Embryonic facial prominence (tissue), 1 donor: ENCODE results near the gene PROM1.

ENCODE experiments used
- DNase-seq: peaks from one replicate; pipeline ENCODE4 v3.0.0-alpha.2; 2016; ENCODE audit errors: extremely low spot score

The PROM1 gene

DNA sequence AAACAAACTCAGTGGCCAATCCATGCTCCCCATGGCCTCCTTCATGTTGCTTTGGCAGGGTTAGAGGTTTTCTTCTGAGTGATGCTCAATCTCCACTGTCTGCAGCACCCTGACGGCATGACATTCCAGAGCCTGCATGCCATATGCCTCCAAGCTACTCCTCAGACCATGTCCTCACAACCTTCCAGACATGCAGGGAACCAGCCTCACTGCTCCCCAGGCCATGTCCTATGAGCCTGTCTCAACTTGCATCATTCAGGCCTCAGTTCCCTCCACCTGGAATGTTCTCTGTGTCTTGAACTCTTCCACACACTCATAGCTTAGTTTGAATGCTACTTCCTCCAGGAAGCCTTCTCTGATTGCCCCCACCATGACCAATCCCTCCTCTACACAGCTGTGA is 18.8 kb downstream of the PROM1 start:
- no peak for DNase-seq

DNA sequence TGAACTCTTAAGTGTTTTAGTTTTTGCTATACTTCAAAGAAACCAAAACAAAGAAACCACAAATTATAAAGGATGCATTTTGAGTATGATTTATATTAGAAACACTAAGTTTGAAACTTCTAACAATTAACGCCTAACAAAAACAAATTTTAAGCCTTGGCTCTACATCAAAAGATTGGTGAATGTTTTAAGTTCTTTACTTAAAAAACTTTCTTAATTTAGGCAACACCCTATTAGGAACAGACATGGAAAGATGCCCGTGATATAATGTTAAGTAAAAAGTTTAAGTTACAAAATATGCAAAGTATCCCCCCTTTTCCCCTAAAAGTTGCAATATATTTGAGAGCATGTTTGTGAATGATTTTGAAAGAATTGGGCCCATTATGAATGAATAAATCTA is 21.2 kb downstream of the PROM1 start:
- no peak for DNase-seq

DNA sequence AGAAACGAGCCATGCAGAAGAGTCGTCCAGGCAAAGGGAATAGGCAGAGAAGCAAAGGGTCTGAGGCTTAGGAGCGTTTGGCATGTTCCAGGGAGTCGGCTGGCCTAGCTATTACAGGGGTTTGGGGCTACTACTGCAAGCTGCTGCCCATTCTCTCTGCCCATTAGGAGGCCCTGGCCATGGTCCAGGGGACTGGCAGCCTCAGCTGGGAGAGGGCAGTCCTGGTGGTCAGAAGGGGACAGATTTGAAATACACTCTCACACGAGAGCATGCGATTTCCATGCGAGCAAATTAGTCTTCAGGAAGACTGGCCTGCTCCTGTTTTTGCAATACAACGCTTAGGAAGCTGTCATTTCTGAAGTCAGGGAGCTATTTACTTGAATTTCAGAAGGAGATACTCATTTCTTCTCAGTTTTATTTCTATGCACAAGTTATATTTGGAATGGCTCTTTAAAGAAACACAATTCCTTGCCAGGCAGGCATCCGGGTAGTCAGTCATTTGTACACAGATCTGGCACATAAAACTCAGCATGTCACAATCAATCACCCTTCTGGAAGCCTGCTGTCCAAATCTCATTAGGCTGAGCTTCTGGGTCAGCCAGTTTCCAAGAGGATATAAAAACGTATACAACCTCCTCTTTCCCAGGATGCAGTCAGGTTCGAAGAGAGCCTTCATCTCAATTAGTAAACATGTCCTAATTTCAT is 27.0 kb downstream of the PROM1 start:
- no peak for DNase-seq

DNA sequence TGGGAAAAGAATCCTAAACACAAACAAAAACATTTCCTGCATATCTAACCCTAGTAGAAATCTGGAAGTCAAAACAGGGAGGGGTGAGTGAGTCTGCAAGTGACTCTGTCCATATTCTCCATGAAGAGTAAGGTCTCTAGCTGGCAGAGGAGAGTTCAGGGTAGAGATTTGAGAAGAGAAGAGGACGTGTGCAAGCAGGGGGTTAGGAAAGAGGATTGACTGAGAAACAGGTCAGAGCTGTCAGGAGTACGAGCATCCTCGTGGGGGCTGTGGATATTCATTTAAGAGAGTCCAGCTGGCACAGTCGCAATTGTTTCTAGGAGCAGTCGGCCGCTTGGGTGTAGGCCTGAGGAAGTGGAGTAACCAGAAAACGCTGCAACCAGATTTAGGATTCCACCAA is 27.9 kb downstream of the PROM1 start:
- DNase-seq = no peak

DNA sequence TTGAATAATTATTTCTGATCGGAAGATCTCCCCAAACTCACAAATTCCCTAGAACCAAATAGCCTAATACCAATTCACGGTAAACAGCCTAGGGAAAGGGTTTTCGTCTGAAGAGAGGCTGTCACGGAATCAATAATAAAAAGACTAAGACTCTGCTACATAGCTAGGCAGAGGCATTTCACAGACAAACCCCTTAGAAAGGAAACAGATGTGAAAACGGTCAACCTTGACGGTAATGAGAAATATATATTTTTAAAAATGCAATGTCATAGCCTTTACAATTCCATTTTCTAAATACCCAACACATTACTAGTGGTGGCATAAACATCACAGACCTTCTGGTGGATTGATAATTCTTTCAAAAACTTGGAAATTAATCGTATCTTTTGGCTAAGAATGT is 28.4 kb downstream of the PROM1 start:
- no peak for DNase-seq

DNA sequence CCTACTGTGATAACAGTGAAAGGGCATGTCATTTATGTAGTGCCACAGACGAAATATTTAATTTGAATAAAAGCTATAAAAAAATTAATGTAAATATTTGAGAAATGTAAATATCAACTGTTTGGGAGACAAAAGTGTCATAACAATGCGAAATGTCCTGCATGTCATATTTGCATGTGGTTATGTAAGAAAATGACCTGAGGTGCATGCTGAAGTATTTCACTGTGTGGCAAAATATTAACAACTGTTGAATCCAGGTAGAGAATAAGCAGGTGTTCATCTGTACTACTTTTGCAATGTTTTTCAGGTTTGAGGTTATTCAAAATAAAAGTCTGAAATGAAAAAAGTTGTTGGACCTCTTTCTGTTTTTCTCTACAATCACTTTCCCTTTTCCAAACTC is 30.9 kb downstream of the PROM1 start:
- DNase-seq = no peak

DNA sequence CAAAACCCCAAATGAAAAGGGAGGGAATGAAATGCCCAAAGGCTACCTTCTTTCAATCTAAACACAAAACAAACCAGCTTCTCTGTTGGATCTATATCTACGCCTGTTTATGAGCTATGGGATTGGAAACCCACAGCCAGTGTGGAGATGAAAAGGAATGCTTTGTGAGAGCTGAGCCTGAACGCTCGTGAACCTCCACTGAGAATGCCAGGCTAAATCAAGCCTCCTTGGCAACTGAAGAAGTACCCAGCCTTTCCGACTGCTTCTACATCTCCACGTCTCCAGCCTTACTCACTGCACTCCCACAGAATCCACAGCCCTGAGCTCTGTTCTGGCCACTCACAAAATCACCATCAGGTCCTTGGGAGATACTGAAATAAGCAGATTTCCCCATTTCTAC is 31.8 kb downstream of the PROM1 start:
- DNase-seq = no peak

DNA sequence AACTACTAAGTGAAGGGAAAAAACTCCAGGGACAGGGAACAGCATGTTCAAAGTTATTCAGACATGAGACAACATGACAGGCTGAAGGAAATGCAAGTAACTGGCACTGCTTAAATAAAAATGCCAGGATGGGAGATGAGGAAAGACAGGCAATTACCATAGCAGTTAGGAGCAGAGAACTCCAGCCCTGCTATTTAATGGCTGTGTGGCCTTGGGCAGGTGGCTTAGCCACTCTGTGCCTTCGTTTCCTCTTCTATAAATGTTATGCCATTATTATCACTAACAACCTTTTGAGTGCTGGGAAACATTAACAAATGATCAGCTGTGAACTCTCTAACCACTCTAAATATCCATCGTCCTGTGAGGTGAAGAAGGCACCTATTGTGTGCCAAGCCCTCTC is 32.7 kb downstream of the PROM1 start:
- DNase-seq = no peak

DNA sequence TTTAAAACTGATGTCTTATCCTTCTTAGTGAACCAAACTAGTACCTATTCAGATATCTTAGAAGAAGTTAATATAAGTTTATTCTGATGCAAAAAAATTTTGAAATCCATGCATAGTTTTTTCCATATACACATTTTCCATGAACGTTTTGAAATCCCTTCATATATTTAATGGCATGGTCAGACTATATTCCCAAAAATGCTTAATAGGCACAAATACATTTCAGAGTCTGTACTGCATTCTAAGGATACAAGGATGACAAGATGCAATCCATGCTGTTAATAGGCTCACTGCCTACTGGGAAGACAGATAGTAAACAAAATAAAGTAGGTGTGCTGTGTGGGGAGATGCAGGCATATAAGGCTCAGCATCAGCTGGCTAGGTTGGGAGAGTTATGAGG is 33.2 kb downstream of the PROM1 start:
- no peak for DNase-seq

DNA sequence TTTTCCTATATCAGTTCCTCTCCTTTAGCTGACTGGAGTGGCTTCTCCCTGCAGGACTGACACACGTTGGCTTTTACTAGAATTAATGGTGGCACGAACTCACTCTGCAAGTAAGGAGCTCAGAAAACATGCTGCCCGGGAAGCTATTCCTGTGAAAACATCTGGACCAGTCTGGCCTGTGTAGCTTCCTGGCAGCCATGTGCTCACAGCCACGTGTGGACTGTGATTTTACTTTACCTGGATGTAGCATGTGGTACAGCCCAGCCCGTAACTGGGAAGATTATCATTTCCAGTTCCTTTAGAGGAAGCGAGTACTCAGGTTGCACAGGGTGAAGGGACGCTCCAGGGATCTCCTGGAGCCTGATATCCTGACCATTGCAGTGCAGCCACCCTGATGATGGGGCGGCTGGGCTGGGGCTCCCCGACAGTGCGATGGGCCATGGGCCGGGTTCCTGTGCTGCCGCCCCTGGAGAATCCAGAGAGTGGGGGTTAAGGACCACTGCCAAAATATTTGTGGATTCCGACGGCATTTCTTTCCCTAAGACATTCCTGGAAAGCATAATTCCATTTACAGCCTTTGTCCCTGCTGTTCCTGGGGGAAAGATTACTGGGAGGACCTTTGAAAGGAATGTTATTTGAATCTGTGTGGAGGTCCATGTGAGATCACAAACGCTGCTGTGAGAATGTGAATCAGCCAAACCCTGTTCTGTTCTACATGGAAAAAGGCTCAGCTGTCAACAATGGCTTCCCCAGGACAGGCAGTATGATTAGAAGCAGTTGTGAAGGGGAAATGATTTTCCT is 35.0 kb downstream of the PROM1 start:
- DNase-seq = no peak

DNA sequence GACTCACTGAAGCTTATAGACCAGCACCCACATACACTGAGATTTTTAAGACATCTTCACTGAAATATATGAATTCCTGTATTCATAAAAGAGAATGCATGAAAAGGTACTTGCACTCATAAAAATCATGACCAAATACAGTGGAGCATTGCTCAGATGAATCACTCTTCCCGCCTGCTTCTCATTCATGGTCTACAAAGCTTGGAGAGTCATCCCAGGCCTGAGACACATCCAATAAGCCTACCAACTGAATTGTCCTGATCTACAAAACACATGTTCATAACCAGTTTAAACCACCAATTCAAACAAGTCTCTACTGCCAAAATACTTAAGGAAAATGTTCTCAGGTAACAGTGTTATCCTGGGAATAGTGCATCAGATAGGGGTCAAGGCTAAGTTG is 38.1 kb downstream of the PROM1 start:
- DNase-seq = no peak

DNA sequence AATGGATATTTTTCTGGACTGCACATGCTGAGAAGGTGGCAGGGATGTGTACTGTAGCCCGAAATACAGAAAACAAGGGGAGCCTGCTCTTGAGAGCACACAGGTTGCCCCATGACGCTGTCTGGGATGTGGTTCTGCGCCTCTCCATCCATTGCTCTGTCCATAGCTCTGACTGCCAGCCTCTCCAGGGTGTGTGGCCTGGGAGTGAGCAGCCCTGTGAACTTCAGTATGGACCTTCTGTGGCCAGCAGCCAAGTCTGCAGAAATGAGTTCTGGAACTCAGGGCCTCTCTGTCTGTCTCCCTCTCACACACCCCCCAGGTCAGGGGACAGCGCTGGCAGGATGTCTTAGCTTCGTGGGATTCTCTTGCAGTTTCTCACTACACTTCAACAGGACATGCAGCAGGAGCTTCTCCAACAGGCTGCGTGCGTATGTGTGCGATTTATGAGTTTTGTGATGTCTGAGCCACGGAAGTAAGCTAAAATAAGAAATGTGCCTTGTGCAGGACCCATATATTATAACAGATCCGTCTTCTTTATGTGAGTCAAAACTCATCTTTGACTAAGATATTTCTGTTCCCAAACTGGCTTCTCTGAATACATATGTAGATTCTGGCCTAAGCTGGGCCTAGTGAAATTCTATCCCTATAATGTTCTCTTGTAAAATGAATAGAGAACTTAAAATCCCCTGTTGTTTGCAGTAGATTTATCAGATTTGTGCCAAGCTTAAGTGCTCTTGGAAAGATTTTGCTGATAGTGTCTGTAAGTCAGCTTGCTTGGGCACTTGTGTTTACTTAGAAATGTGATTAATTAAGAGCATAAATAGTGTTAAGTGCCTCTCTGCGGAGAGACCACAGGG is 40.0 kb downstream of the PROM1 start:
- DNase-seq = no peak

DNA sequence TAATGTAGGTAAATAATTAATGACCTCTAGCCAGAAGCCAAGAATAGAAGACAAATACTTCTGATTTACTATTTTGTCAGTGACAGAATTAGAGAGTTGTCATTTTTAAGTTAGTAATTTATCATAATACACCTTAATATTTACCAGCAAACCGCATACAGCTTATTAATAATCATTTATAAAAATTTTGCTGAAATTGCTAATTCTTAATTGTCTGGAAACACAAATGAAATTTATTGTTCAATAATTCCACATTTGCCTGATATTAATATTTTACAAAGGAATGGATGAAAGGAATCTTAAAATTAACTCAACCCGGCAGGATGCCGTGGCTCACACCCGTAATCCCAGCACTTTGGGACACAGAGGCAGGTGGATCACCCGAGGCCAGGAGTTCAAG is 44.7 kb downstream of the PROM1 start:
- DNase-seq = no peak

DNA sequence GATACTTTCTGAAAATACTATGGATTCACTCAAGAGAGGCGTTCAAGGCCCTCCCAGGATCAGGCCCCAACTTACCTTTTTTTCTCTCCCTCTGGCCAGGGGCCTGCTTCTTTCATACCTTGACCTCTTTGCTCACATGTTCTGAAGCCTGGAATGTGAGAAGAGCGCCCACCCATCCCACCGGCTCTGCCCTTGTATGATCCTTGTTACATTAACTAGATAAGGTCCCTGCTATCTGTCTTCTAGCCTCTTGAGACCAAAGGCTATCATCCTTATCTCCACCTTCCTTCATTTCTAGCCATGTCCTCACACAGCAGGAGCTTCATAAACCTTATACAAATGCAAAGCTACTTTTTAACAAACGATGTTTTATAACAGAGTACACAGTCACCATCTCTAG is 45.9 kb downstream of the PROM1 start:
- no peak for DNase-seq

DNA sequence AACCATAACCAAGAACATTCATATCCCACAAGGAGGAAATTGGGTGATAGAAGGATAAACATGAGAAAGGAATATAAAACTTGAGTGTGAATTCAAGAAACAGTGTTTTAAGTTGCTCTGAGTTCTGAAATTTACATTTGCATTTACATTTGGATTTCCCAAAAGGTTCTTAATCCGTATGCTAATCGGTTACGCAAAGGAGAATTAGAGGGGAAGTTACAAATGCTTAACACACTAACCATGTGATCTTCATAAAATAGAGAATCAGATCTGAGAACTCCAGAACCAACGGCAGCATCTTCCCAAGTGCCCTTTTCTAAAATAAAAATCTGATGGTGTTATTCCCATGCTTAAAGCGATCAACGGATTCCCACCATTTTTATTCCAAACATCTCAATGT is 48.0 kb downstream of the PROM1 start:
- no peak for DNase-seq

DNA sequence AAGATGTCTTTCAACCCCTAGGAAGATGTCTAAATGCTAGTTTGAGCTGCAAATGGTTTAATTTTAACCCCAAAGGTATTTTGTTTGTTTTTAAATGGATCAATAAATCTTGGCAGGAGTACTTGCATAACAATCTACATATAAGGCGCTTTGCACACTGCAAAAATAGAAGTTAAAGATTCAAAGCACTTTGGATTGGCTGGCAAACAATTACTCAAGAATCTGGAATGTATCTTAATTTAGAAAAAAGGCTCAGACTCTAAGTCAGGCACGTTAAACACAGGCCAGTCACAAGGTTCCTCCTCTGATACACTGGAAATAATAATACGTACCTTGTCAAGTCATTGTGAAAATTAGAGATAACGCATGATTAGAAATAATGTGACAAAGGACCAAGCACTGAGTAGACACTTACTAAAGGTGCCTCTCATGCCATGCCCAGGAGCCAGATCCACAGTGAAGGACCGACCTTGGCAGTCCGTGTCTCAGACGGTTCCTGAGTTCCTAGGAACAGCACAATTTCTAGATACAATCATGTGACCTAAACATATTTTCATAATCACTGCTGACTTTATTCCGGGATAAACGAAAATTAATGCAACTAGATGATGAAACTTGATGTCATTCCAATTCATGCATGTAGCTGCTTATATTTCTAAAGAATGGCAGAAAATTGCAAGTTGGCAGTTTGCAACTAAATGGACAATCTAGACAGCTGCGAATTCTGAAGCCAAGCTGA is 49.6 kb downstream of the PROM1 start:
- no peak for DNase-seq

DNA sequence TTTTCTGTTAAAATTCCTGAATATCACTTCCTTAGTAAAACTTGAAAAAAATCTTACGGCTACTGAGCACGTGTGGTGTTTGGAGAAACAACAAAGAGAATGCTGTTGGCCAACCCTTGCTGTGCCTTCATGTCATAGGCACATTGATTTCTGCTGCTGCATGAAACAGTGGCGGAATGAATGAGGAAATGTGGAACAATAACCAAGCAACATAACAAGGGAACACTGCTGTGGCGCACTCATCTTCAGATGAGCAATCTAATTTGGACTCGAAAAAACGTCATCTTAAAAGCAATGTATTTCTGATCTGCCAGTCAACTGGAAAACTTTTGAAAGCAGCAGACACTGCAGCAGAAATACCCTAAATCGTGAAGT is 51.4 kb downstream of the PROM1 start:
- no peak for DNase-seq

DNA sequence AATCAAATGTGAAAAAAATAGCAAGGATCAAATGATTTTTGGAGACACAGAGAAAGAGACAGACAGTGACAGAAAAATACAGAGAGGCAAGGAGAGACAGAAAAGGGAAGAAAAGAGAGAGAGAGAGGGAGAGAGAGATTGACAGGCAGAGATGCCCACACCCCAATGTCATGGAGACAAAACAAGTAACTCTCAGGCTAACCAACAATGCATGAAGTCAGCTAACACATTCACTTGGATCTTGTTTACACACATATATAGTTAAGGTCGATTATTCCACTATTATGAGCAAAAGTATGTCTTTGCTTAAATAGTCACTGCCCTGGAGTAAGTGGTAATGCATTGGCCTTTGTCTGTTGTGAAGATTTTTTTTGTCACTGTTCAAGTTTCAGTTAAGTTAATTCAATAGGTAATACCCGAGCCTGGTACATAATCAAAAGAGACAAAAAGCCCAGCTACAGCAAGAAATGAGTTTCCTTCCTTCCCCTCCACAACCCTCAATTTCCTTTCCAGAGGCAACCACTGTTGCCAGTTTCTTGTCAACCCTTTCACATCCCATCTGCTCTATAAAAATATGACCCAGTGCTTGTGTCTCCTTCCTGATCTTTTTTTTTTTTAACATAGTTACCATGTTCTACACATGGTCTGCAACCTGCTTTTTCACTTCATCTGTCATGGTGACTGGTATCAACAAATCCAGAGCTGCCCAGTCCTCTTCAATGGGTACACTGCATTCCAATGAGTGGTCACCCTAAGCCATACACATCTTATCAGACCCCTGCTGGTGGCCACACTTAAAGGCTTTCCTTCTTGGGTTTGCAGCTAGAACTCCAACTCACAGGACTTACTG is 52.1 kb downstream of the PROM1 start:
- DNase-seq = no peak

DNA sequence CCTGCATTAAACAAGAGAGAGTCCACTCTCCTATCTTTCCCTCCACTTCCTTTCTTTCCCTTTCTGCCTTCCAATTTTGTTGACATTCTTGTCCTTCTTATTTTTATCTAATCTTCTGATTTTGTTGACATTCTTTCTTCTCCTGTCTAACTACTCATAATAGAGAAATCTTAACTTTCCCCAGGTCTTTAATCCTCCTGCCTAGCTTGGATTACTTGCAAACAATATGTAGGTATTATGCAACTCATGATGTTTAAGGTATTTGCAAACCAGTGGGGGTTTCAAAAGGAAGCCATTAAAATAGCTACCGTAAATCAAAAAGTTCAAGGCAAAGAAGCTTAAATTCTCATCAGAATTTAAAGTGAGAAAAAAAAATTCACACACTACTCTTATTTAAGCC is 53.9 kb downstream of the PROM1 start:
- DNase-seq = no peak

DNA sequence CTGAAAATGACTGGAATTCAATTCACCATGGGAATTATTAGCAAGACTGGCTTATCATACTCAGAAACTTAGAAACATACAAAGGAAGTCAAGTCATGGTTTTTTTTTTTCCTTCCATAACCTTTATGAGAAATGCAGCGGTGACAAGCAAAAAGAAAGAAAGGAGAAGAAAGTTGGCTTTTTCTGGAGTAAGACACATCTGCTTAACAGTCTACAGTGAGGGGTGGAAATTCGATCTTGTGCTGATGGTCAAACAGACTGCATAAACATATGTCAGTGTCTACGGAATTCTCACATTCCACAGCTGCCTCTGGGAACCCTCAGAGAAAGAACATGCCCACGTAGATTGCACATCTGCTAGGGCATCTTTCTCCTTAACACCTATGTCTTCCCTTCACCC is 54.6 kb downstream of the PROM1 start:
- DNase-seq = no peak

DNA sequence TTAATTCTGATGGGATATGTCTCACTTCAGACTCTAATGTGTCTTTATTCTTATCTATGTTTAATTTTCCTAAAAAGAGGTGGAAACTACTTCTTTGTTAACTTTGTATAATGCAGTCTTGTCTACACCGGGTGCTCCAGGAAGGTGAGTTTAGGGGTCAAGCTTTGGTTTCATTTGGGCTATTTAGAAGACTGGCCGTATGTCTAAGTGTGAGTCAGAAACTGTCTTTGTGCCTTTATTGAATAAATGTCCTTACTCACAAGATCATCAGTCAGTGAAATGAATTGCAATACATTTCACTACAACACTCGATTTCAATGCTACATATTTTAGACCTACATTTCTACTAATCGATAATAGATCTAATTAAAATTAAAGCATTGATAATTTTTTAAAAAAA is 56.2 kb downstream of the PROM1 start:
- no peak for DNase-seq
